HG03045 (cell line): Measurements from ENCODE around the gene MTMR2.

Source experiments
- ATAC-seq: cut with Tn5 transposase; IDR thresholded peaks from one replicate; pipeline ENCODE4 v1.9.1; 2021; ENCODE audit warnings: mild to moderate bottlenecking, moderate library complexity; ENCODE audit not compliant: unreplicated experiment

Gene MTMR2

GRCh38 chr11:95918720-95919119 lies 5.2 kb downstream of the MTMR2 start:
- no peak for ATAC-seq

GRCh38 chr11:95918056-95918455 lies 5.9 kb downstream of the MTMR2 start:
- ATAC-seq, result no peak

DNA sequence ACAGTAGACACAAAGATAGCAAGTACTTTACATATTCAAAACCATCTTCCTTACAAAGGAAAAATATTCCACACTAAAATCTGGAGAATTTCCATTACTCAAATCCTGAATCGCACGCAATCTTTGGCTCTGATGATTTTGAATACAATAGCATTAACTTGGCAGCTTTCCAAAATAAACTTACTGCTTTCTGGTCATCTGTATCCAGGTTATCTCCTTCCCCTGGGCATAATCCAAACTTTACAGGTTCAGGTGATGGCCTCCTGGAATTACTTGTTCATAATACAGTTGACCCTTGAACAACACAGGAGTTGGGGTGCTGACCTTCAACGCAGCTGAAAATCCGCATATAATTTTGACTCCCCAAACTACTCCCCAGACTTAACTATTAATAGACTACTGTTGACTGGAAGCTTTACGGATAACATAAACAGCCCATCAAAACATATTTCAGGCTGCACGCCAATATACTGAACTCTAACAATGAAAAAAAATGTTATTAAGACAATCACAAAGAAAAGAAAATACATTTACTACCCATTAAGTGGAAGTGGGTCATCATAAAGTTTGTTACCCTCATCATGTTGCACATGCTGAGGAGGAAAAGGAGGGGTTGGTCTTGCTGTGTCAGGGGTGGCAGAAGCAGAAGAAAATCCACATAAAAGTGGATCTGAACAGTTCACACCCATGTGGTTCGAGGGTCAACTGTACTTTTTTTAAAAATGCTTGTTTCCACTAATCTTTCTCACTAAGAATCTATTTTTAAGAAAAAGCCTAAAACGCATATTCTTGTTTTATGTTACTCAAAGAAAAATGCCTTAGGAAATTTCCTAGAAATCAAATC lies 6.5 kb downstream of the MTMR2 start:
- ATAC-seq, result no peak

- no peak for ATAC-seq
Measured at GRCh38 chr11:95916049-95916448, 7.9 kb downstream of the MTMR2 start.

GRCh38 chr11:95915051-95915450 lies 8.9 kb downstream of the MTMR2 start:
- ATAC-seq, result no peak

- no peak for ATAC-seq
Measured at GRCh38 chr11:95913830-95914615, 9.9 kb downstream of the MTMR2 start.

DNA sequence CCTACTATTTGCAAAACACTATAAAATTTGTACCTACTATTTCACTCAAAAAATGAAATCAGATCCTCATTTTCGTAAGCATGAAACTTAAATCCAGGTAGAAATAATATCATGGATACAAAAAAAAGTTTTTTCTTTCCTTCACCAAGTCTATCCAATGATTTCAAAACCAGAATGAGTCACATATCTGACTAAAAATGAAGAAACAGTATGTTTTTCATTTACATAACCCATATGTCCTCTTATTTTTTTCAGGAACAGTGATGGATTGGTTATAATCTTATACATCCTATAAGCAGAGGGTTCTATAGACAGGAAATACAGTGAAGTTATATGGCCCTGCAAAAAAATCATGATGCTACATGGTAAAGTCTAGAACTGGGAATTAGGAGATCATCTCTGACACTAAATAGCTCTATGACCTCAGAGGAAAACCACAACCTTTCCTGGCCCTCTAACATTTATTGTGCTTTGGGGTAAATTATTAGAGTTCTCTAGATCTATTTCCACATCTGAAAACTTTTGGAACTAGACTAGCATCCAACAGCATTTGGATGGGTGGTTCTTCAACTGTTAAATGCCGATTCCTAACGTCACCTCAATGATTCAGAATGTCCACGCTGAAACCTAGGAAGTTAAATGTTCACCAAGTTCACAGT lies 10.9 kb downstream of the MTMR2 start:
- no peak for ATAC-seq

DNA sequence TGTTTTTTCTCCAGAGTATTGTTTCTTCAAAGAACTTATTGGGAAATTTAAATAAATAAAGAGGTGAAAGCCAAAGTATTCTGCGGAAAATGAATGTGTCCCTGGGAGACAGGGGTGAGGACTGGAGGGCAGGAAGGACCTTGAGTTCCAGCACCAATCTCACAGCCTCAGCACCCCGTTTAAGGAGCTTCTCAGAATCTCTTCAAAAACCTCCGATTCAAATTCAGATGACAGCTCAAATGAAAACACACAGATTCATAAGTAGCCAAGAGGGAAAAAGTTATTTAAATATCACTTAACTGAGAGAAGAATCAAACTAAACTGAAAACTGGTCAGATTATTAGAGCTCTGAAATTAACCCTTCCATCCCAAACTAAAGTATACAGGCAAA lies 12.5 kb downstream of the MTMR2 start:
- ATAC-seq, result no peak

- no peak for ATAC-seq
Measured at GRCh38 chr11:95910638-95911368, 13.1 kb downstream of the MTMR2 start.

GRCh38 chr11:95908826-95909225 lies 15.1 kb downstream of the MTMR2 start:
- ATAC-seq, result no peak

DNA sequence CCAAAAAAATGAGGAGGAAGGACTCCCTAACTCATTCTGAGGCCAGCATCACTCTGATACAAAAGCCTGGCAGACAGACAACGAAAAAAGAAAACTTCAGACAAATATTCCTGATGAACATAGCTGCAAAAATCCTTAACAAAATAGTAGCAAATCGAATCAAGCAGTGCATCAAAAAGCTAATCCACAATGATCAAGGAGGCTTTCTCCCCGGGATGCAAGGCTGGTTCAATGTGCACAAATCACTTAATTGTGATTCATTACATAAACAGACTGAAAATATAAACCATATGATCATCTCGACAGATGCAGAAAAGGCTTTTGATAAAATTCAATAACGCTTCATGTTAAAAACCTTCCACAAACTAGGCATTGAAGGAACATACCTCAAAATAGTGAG lies 16.4 kb downstream of the MTMR2 start:
- no peak for ATAC-seq

DNA sequence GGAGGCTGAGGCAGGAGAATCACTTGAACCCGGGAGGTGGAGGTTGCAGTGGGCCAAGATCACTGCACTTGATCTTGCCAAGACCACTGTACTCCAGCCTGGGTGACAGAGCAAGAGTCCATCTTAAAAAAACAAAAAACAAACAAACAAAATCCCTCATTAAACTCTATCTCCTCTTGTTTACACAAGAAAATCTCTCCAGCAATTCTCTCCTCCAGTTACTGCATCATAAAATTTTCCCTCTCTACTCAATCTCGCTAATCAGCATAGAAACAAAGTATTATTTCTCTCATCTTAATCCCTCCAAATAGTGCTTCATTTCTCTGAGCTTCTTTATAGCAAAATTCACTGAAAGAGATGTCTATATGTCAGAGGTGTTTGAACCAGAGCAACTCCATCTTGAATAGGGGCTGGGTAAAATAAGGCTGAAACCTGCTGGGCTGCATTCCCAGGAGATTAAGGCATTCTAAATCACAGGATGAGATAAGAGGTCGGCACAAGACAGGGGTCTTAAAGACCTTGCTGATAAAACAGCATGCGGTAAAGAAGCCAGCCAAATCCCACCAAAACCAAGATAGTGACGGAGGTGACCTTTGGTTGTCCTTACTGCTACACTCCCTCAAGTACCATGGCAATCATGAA lies 19.8 kb downstream of the MTMR2 start:
- no peak for ATAC-seq

- ATAC-seq, result no peak
Measured at GRCh38 chr11:95898782-95899181, 25.1 kb downstream of the MTMR2 start.

GRCh38 chr11:95897731-95898130 lies 26.2 kb downstream of the MTMR2 start:
- ATAC-seq, result no peak

GRCh38 chr11:95895815-95896214 lies 28.1 kb downstream of the MTMR2 start:
- no peak for ATAC-seq

- no peak for ATAC-seq
Measured at GRCh38 chr11:95892892-95893570, 30.9 kb downstream of the MTMR2 start.

DNA sequence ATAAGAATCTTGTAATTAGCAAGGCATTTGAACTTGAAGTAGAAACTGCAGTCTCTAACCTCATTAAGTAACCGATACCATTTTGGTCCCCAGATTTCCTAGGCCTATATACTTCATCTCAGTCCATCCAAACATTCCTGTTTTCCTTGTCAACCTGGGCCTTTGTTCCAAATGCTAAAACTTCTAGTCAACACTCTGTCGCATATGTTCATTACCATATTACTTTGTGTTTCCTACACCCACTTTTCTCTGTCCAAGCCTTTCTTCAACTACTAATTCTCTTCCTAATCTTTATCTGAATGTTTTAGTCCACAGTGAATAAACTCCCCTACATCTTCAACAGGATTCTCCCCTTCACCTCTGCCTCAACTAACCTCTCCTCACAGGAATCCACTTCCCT lies 31.4 kb downstream of the MTMR2 start:
- ATAC-seq, result no peak

DNA sequence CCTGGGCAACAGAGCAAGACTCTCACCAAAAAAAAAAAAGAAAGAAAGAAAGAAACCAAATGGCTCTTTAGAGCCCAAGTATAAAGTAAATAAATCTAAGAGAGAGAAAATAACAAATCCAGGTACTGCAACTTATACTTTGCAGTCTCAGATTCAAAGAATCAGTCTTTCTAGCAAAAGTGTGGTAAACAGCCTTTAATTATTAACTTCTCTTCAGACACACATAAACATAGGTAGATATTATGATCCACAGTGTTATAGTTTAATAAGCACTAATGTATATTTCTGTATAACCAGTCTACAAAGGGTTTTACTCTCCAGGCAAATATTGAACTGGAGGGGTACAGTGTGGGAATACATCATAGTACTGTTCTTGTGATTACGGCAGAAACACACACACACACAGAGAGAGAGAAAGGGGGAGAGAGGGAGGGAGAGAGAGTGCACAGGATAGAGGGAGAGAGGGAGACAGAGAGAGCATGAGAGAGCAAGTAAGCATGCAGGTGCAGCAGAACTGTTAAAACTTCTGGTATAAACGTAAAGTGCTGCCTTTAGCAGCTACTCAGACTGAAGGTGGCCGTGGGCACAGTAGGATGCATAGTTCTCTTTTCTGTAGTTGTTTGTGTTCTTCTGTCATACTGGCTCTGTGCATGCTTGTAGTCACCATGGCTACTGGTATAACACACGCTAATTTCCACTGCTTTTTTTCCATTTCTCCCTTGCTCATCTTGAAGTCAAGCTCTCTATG lies 32.3 kb downstream of the MTMR2 start:
- no peak for ATAC-seq

GRCh38 chr11:95888852-95889251 lies 35.1 kb downstream of the MTMR2 start:
- ATAC-seq, result no peak
